OCI-LY7 (cell line): ENCODE data around the gene RAD21L1. TPM values are rescaled to one million over a fixed set of nuclear protein-coding genes. Genes with fewer than 3 reads are reported as not detected.

Experiments used
- BruUV-seq: library from RNA; stranded (reverse); fragments of 400-500 nt; replicated peaks from 2 replicates; lab custom pipeline; 2021; lab: Mats Ljungman, UMichigan
- CTCF ChIA-PET: fragments of 300-600 bp; sonication (Branson Sonifier 250); formaldehyde crosslinking; loops from one replicate; lab custom pipeline; 2022; ENCODE audit warnings: antibody characterized with exemption; ENCODE audit not compliant: unreplicated experiment; lab: Charles Lee
- POLR2A ChIA-PET: fragments of 300-600 bp; sonication (Branson Sonifier 250); formaldehyde crosslinking; loops from one replicate; lab custom pipeline; 2022; ENCODE audit warnings: antibody characterized with exemption; lab: Charles Lee
- DNase-seq: peaks from one replicate; pipeline ENCODE4 v3.0.0-alpha.2; 2015; ENCODE audit warnings: low spot score
- H2AFZ ChIP-seq: fragments of 200-600 bp; sonication (generic), shearing (Covaris generic); 2 replicates; pipeline ENCODE4 v1.6.1; 2014; ENCODE audit warnings: mild to moderate bottlenecking, antibody characterized with exemption, low read length, moderate library complexity
- H3K27ac ChIP-seq: fragments of 200-600 bp; sonication (generic); 2 replicates; pipeline ENCODE4 v1.5.1; 2014; ENCODE audit warnings: mixed run types, low read depth, mild to moderate bottlenecking, moderate library complexity, low read length, inconsistent platforms; ENCODE audit not compliant: poor library complexity, severe bottlenecking
- H3K36me3 ChIP-seq: fragments of 200-600 bp; sonication (generic); 2 replicates; pipeline ENCODE4 v1.6.1; 2014; ENCODE audit warnings: mild to moderate bottlenecking, antibody characterized with exemption, low read length, moderate library complexity, mixed read lengths; ENCODE audit not compliant: insufficient read depth
- H3K4me1 ChIP-seq: fragments of 200-600 bp; sonication (generic); 2 replicates; pipeline ENCODE4 v1.5.1; 2014; ENCODE audit warnings: mild to moderate bottlenecking, low read length; ENCODE audit not compliant: insufficient read depth, poor library complexity, severe bottlenecking
- H3K4me2 ChIP-seq: fragments of 200-600 bp; sonication (generic); 2 replicates; pipeline ENCODE4 v1.6.1; 2014; ENCODE audit warnings: mild to moderate bottlenecking, low read length
- H3K4me3 ChIP-seq: fragments of 200-600 bp; sonication (generic); 2 replicates; pipeline ENCODE4 v1.5.1; 2014; ENCODE audit warnings: mild to moderate bottlenecking, low read depth, low read length; ENCODE audit not compliant: poor library complexity, severe bottlenecking
- H3K79me2 ChIP-seq: fragments of 200-600 bp; sonication (generic); 2 replicates; pipeline ENCODE4 v1.6.1; 2016; ENCODE audit warnings: low read depth, mild to moderate bottlenecking, low read length, moderate library complexity, mixed read lengths; ENCODE audit not compliant: insufficient read depth
- H3K9me2 ChIP-seq: fragments of 200-600 bp; sonication (generic); 2 replicates; pipeline ENCODE4 v1.6.1; 2016; ENCODE audit warnings: mild to moderate bottlenecking, low read length, mixed read lengths; ENCODE audit not compliant: insufficient read depth
- H3K9me3 ChIP-seq: fragments of 200-600 bp; sonication (generic); 2 replicates; pipeline ENCODE4 v1.6.1; 2014; ENCODE audit warnings: mild to moderate bottlenecking, mixed run types, low read length, mixed read lengths
- H4K20me1 ChIP-seq: fragments of 200-600 bp; sonication (generic); 2 replicates; pipeline ENCODE4 v1.6.1; 2014; ENCODE audit warnings: mild to moderate bottlenecking, antibody characterized with exemption, low read length, moderate library complexity, mixed read lengths; ENCODE audit not compliant: insufficient read depth
- EZH2phosphoT487 ChIP-seq: fragments of 200-600 bp; sonication (generic); IDR thresholded peaks from 2 replicates; pipeline ENCODE4 v1.6.1; 2018; ENCODE audit warnings: low read depth, borderline replicate concordance, mild to moderate bottlenecking, mixed run types, antibody characterized with exemption, low read length, moderate library complexity, mixed read lengths
- intact Hi-C: fragments of 100-400 bp; cut with micrococcal nuclease; formaldehyde crosslinking; loops from one replicate; pipeline ENCODE4 v1.10.0; 2022; ENCODE audit not compliant: unreplicated experiment
- total RNA-seq, 2 experiments: library from RNA; depleted of rRNA in 1 of 2; stranded (reverse); fragments of >200 nt in 1 of 2; shearing (Covaris generic) in 1 of 2; gene quantifications; 2 replicates each; pipeline ENCODE4 v1.2.3, GENCODE V29; 2014 to 2022
- TF ChIP-seq, protein P1 (sequence below): fragments of 200-600 bp; sonication (generic); conservative IDR thresholded peaks from 2 replicates; pipeline ENCODE4 v1.5.1; 2014; ENCODE audit warnings: mild to moderate bottlenecking, antibody characterized with exemption, low read length, moderate library complexity, mixed read lengths

Gene RAD21L1
- total RNA-seq, 2 experiments from 2014 or later = not detected

DNA sequence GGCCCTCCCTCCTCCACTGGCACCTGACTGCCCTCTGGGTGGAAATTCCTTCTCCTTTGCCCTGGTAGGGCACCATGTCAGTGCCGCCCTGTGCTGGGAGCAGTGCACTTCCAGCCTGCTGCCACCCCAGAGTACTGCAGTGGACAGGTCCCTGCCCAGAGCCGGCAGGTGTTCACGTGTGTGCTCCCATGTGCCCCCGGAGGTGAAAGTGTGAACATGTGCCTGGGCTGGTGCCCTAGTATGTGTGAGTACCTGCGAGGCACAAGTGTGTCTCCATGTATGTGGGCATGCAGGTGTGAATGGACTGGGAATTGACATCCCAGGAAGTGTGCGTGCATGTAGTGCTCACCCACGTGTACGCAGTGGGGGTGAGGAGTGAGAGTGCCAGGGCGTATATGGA is 73.7 kb downstream of the RAD21L1 start:
- POLR2A ChIA-PET = no interaction called here

DNA sequence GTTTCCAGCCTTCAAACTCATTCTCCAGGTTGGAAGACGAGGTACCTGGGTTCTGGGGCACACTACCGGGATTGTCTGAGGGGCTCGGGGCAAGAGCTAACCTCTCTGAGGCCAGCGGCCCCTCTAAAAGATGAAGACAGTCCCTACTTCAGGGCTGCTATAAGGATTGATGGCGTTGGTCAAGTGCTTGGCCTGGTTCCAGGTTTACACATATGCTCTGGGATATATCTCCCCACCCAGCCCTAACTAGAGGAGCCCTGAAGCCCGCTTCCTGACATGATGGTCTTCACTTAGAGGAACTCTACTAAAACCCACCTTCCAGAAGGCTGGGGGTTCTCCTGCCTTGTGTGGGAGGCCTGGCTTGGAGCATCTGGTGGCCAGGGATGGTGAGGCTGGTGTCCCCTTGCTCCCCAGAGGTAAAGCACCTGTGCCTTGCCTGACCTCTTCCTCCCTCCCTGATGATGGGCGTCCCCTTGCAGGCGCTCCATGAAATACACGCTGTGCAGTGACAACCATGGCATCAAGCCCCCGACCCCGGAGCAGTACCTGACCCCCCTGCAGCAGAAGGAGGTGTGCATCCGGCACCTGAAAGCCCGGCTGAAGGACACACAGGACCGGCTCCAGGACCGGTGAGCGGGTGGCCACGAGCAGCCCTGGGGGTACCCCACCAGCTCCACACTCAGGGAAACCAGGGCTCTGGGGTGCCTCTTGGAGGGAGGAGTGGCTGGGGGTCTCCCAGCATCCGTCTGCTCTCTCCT is 74.4 kb downstream of the RAD21L1 start:
- BruUV-seq = no TSS peak
- intact Hi-C loops = no loop called here
- H3K4me3 ChIP-seq = no peak overlapping the region
- H3K9me2 ChIP-seq = no peaks in the 10 kb centered on the region
- H3K9me3 ChIP-seq = no peaks in the 10 kb centered on the region
- H4K20me1 ChIP-seq = no peaks in the 10 kb centered on the region
- no peak overlapping the region for H3K27ac ChIP-seq
- no peaks in the 10 kb centered on the region for H3K4me1 ChIP-seq
- H3K36me3 ChIP-seq = no peaks in the 10 kb centered on the region
- CTCF ChIA-PET = no interaction called here
- POLR2A ChIA-PET = no interaction called here
- H2AFZ ChIP-seq = no peak overlapping the region
- no peak overlapping the region for H3K4me2 ChIP-seq
- no peaks in the 10 kb centered on the region for H3K79me2 ChIP-seq
- no peak for TF ChIP-seq EZH2phosphoT487
- TF ChIP-seq, protein P1, sequence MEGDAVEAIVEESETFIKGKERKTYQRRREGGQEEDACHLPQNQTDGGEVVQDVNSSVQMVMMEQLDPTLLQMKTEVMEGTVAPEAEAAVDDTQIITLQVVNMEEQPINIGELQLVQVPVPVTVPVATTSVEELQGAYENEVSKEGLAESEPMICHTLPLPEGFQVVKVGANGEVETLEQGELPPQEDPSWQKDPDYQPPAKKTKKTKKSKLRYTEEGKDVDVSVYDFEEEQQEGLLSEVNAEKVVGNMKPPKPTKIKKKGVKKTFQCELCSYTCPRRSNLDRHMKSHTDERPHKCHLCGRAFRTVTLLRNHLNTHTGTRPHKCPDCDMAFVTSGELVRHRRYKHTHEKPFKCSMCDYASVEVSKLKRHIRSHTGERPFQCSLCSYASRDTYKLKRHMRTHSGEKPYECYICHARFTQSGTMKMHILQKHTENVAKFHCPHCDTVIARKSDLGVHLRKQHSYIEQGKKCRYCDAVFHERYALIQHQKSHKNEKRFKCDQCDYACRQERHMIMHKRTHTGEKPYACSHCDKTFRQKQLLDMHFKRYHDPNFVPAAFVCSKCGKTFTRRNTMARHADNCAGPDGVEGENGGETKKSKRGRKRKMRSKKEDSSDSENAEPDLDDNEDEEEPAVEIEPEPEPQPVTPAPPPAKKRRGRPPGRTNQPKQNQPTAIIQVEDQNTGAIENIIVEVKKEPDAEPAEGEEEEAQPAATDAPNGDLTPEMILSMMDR = no peak
- no peak for DNase-seq

More for the DNA sequence above, 73.7 kb downstream of the RAD21L1 start:
- Histone ChIP-seq H3K4me2 (no peak overlapping the region), H3K4me1 (no peaks in the 10 kb centered on the region), H3K9me2 (no peaks in the 10 kb centered on the region), H3K4me3 (no peak overlapping the region), H4K20me1 (no peaks in the 10 kb centered on the region), H3K36me3 (no peaks in the 10 kb centered on the region), H3K27ac (no peak overlapping the region), H2AFZ (no peak overlapping the region), H3K79me2 (no peaks in the 10 kb centered on the region), H3K9me3 (no peaks in the 10 kb centered on the region)
- CTCF ChIA-PET = no interaction called here
- DNase-seq = no peak
- intact Hi-C loops = no loop called here
- no TSS peak for BruUV-seq
- TF ChIP-seq, protein P1 = no peak
- TF ChIP-seq EZH2phosphoT487 = no peak

DNA sequence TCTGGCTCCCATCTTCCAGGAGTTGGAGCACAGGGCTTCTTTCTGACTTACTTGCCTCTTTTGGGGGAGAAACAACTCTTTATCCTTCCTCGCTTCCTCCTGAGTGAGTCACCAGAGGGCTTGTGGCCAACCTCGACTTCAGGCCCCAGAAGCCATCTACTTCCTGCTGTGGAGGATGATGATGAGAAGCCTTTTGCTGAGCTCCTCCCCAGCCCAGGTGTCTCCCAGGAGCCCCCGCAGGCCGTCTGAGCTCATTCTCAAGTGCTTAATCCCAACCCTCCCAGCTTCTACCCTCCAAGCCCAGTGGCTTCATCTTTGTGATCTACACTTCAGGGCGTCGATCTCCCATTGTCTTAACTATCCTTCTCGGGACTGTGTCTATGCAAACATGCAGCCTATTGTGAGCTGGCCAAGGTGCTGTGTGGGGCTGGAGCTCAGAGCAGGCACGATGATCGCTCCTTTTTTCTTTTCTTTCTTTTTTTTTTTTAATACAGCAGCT is 75.2 kb downstream of the RAD21L1 start:
- ChIA-PET POLR2A (interaction anchor here (0.7 kb wide), 1 partner anchor 26 kb away, joined by 3 read pairs; no protein-coding TSS in a partner anchor), CTCF (no interaction called here)
- H3K9me3 ChIP-seq = no peaks in the 10 kb centered on the region
- no peaks in the 10 kb centered on the region for H3K4me1 ChIP-seq
- H3K4me2 ChIP-seq = no peak overlapping the region
- DNase-seq = no peak
- H4K20me1 ChIP-seq = no peaks in the 10 kb centered on the region
- TF ChIP-seq EZH2phosphoT487 = no peak
- TF ChIP-seq, protein P1 = no peak
- H3K4me3 ChIP-seq = no peak overlapping the region
- no TSS peak for BruUV-seq
- H3K36me3 ChIP-seq = no peaks in the 10 kb centered on the region
- H3K27ac ChIP-seq = no peak overlapping the region
- intact Hi-C loops = no loop called here
- H2AFZ ChIP-seq = no peak overlapping the region
- H3K9me2 ChIP-seq = no peaks in the 10 kb centered on the region
- H3K79me2 ChIP-seq = no peaks in the 10 kb centered on the region
